Tibial nerve (tissue), 4 donors: Measurements from ENCODE around the gene ZGPAT. TPM values are rescaled to one million over a fixed set of nuclear protein-coding genes. Genes with fewer than 3 reads are reported as not detected.

Experiments used
- DNase-seq, 2 donors: peaks; one replicate each; pipeline ENCODE4 v3.0.0-alpha.2; 2019; ENCODE audit warnings: low spot score in 2 of 2
- H3K27ac ChIP-seq, 4 donors: fragments of 200-600 bp; sonication (generic) in 3 of 4; one replicate each; pipeline ENCODE4 v1.5.1; 2017 to 2019; ENCODE audit warnings: mild to moderate bottlenecking in 1 of 4
- H3K27me3 ChIP-seq, 2 donors: fragments of 200-600 bp; sonication (generic) in 1 of 2; one replicate each; pipeline versions ENCODE4 v1.5.1 to v1.6.0; 2017 to 2019
- H3K36me3 ChIP-seq, 3 donors: fragments of 200-600 bp; sonication (generic); one replicate each; pipeline ENCODE4 v1.5.1; 2018 to 2019
- H3K4me1 ChIP-seq, 4 donors: fragments of 200-600 bp; sonication (generic) in 3 of 4; one replicate each; pipeline ENCODE4 v1.5.1; 2017 to 2019
- H3K4me3 ChIP-seq, 4 donors: fragments of 200-600 bp; sonication (generic) in 3 of 4; one replicate each; pipeline ENCODE4 v1.5.1; 2017 to 2019; ENCODE audit warnings: mild to moderate bottlenecking in 1 of 4, moderate library complexity in 1 of 4
- H3K9me3 ChIP-seq, 4 donors: fragments of 200-600 bp; sonication (generic) in 3 of 4; one replicate each; pipeline ENCODE4 v1.5.1; 2017 to 2019
- CTCF ChIP-seq, 5 experiments: fragments of 200-600 bp in 3 of 5; fragments of 450-650 bp in 2 of 5; sonication (generic) in 3 of 5; IDR thresholded peaks; one replicate each; pipeline ENCODE4 v1.5.1; 2016 to 2019; ENCODE audit warnings: antibody characterized with exemption in 5 of 5, mild to moderate bottlenecking in 3 of 5, moderate library complexity in 2 of 5
- EP300 ChIP-seq, 2 donors: sonication (generic); formaldehyde crosslinking; IDR thresholded peaks; one replicate each; pipeline ENCODE4 v1.6.1; 2017; ENCODE audit warnings: antibody characterized with exemption in 2 of 2, mild to moderate bottlenecking in 1 of 2
- POLR2A ChIP-seq, 2 donors: fragments of 450-650 bp; IDR thresholded peaks; one replicate each; pipeline ENCODE4 v1.6.1; 2017; ENCODE audit warnings: antibody characterized with exemption in 2 of 2, mild to moderate bottlenecking in 2 of 2, moderate library complexity in 2 of 2
- WGBS, 2 donors: methylation state at CpG; one replicate each; pipeline ENCODE4 v1.1.5; 2018; 5-methylcytosine and 5-hydroxymethylcytosine counted together
- total RNA-seq, 4 donors: library from RNA; depleted of rRNA; stranded (reverse); fragments of >200 nt; gene quantifications; one replicate each; pipeline ENCODE4 v1.1.0, GENCODE V29; 2016

ZGPAT gene
- total RNA-seq, 4 donors from 2014 or later: 27.5 to 70.8 (median 40.9) TPM

DNA sequence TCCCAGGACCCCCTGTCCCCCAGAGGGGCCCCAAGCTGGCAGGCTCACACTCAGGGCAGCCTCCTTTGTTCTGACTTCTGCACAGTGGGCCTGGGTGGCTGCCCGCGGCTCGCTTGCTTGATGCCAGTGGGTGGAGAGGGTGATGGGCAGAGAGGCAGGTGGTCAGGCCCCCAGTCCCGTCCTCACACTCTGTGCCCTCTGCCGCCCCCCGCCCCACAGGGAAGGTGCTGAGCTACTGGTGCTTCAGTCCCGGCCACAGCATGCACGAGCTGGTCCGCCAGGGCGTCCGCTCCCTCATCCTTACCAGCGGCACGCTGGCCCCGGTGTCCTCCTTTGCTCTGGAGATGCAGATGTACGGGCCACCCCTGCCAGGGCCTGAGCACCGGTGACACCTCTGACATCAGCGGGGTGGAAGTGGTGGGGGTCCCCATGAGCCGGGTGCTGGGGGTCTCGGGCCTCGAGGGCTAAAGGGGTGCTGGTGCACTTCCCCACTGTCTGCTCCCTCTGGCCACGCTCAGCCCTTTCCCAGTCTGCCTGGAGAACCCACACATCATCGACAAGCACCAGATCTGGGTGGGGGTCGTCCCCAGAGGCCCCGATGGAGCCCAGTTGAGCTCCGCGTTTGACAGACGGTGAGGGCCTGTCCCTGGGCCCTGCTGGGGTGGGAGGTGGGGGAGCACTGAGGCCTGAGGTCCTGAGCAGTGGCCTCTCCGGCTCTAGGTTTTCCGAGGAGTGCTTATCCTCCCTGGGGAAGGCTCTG, 20.2 kb upstream of the ZGPAT start:
- Histone ChIP-seq H3K4me3 (peak overlapping the region in 1 of 4 donors; percentile 29), H3K27ac (peak overlapping the region; percentile 78 to 97 (median 90)), H3K36me3 (peaks cover 0 to 33% (median 0%) of the 10 kb centered on the region in 3 donors), H3K27me3 (no peaks in the 10 kb centered on the region), H3K4me1 (peaks cover 0 to 77% (median 43%) of the 10 kb centered on the region in 4 donors), H3K9me3 (no peaks in the 10 kb centered on the region)
- no peak for DNase-seq
- WGBS, 2 donors: 74 to 79% methylated on average over 17 to 22 of the region's 29 CpGs
- TF ChIP-seq CTCF (IDR thresholded peaks at IDR 0.05) (no peak), EP300 (IDR thresholded peaks at IDR 0.05) (no peak), POLR2A (IDR thresholded peaks at IDR 0.05) (no peak)

DNA sequence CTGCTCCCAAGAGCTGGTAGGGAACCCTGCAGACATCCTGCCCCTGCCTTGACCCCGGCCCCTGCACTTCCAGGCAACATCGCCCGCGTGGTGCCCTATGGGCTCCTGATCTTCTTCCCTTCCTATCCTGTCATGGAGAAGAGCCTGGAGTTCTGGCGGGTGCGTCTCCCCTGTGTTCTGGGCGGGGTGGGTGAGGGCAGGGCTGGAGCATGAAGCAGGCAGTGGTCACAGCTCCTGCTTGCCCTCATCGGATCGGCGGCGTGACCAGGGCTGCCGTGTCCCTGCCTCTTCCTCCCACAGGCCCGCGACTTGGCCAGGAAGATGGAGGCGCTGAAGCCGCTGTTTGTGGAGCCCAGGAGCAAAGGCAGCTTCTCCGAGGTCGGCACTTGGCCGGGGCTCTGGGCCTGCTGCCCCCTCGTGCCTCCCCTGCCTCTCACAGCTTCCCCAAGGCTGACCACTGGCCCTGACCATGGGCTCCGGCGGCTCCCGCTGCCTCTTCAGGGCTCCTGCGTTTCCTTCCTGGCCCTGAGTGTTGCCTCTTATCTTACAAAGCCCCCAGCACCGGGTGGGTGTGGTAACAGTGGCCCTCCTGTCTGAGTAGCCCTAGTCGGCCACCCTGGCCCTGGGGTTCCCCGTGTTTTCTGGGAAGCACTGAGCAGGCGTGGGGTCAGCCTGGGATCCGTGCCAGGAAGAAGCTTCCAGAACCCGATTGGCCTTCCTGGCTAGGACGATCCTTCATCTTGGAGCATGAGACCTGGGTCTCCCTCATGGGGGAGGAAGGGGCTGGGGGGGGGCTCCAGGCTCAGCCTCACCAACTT, 19.4 kb upstream of the ZGPAT start:
- Histone ChIP-seq H3K4me3 (no peak overlapping the region), H3K27ac (peak overlapping the region; percentile 78 to 97 (median 90))
- no peak for DNase-seq

GRCh38 chr20:63689046-63690002, 18.5 kb upstream of the ZGPAT start:
- no peaks in the 10 kb centered on the region for H3K27me3 ChIP-seq

More for the DNA sequence above, 19.4 kb upstream of the ZGPAT start:
- no peaks in the 10 kb centered on the region for H3K9me3 ChIP-seq
- peaks cover 0 to 36% (median 0%) of the 10 kb centered on the region in 3 donors for H3K36me3 ChIP-seq
- peaks cover 0 to 75% (median 37%) of the 10 kb centered on the region in 4 donors for H3K4me1 ChIP-seq
- no peaks in the 10 kb centered on the region for H3K27me3 ChIP-seq
- WGBS, 2 donors: 71 to 81% methylated on average over 20 to 26 of the region's 31 CpGs
- TF ChIP-seq CTCF (IDR thresholded peaks at IDR 0.05) (no peak), POLR2A (IDR thresholded peaks at IDR 0.05) (no peak), EP300 (IDR thresholded peaks at IDR 0.05) (no peak)

More at GRCh38 chr20:63689046-63690002, 18.5 kb upstream of the ZGPAT start:
- Histone ChIP-seq H3K4me3 (no peak overlapping the region), H3K9me3 (no peaks in the 10 kb centered on the region), H3K4me1 (peaks cover 0 to 75% (median 36%) of the 10 kb centered on the region in 4 donors), H3K36me3 (peaks cover 0 to 44% (median 2%) of the 10 kb centered on the region in 3 donors), H3K27ac (peak overlapping the region in 3 of 4 donors; percentile 85 to 97 (median 95))
- 91 to 92% methylated on average over 12 to 20 of the region's 44 CpGs for WGBS, 2 donors
- DNase-seq: no peak
- TF ChIP-seq POLR2A (IDR thresholded peaks at IDR 0.05) (no peak), CTCF (IDR thresholded peaks at IDR 0.05) (no peak), EP300 (IDR thresholded peaks at IDR 0.05) (no peak)
